Measurements from ENCODE around the gene FHIT. TPM values are rescaled to one million over a fixed set of nuclear protein-coding genes. Genes with fewer than 3 reads are reported as not detected.

FHIT gene
- total RNA-seq, 1 donor from 2014 or later, result 29.9 TPM

GRCh38 chr3:60336061-60336460, 915.2 kb downstream of the FHIT start:
- Mint-ChIP-seq H3K36me3 (ENCODE audit: low read depth) (peaks cover 7% of the 10 kb centered on the region), H3K4me3 (ENCODE audit: low read depth) (no peak overlapping the region), H3K27me3 (ENCODE audit: low read depth) (no peaks in the 10 kb centered on the region), H3K27ac (no peak overlapping the region), H3K9me3 (peaks cover 27% of the 10 kb centered on the region), H3K4me1 (ENCODE audit: low read depth) (peaks cover 11% of the 10 kb centered on the region)
- intact Hi-C loops (cut with micrococcal nuclease), result no loop called here
- no peak for DNase-seq (ENCODE audit: low spot score)

DNA sequence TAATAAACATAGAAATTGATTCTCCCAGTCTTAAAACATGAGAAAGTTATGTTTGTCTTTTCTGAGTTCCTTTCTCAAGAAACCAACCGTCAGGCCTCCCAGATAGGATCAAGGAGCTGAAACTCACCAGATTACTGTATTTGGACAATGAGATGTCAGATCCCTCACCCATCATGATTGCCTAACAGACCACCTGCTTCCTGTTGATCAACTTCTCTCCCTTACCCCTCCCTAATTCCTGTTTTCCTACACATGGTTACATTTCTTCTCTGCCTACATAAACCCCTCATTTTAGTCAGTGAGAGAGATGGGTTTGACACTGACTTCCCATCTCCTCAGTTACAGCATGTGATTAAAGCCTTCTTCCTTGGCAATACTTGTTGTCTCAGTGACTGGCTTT, 917.5 kb downstream of the FHIT start:
- Mint-ChIP-seq H3K4me3 (ENCODE audit: low read depth) (no peak overlapping the region), H3K9me3 (peaks cover 30% of the 10 kb centered on the region), H3K36me3 (ENCODE audit: low read depth) (peaks cover 7% of the 10 kb centered on the region), H3K4me1 (ENCODE audit: low read depth) (peaks cover 11% of the 10 kb centered on the region), H3K27me3 (ENCODE audit: low read depth) (no peaks in the 10 kb centered on the region), H3K27ac (peak overlapping the region; percentile 6)
- intact Hi-C loops (cut with micrococcal nuclease), result no loop called here
- no peak for DNase-seq (ENCODE audit: low spot score)

GRCh38 chr3:60330107-60330506, 921.1 kb downstream of the FHIT start:
- peaks cover 13% of the 10 kb centered on the region for H3K4me1 Mint-ChIP-seq (ENCODE audit: low read depth)
- no peak overlapping the region for H3K4me3 Mint-ChIP-seq (ENCODE audit: low read depth)
- peaks cover 4% of the 10 kb centered on the region for H3K36me3 Mint-ChIP-seq (ENCODE audit: low read depth)
- no peak for DNase-seq (ENCODE audit: low spot score)
- H3K27ac Mint-ChIP-seq, result no peak overlapping the region
- intact Hi-C loops (cut with micrococcal nuclease), result no loop called here
- peaks cover 21% of the 10 kb centered on the region for H3K9me3 Mint-ChIP-seq
- no peaks in the 10 kb centered on the region for H3K27me3 Mint-ChIP-seq (ENCODE audit: low read depth)

DNA sequence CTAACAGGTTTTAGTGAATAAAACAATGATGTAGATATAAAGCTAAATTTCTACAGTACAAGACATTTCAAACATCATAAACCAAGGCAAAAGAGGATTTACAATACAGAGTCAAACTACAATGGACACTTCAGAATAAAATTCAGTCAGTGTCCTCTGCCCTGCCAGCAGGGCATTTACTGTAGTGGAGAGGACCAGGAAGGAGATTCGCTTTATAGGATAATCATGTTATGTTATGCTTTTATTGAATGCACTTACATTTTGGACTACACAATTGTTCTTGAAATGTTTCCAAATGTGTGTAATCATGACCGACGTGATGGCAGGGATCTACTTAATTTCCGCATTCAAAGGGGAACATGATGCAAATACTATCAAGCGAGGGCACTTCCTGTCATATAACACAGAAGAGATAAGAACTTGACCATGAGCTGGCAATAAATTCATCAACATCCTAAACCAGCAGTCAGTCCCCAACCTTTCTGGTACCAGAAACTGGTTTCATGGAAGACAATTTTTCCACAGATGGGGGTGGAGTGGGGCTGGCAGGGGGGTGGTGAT, 925.6 kb downstream of the FHIT start:
- intact Hi-C loops (cut with micrococcal nuclease), result no loop called here
- H3K4me3 Mint-ChIP-seq (ENCODE audit: low read depth), result no peak overlapping the region
- DNase-seq (ENCODE audit: low spot score), result no peak
- peaks cover 3% of the 10 kb centered on the region for H3K9me3 Mint-ChIP-seq
- peaks cover 4% of the 10 kb centered on the region for H3K4me1 Mint-ChIP-seq (ENCODE audit: low read depth)
- H3K36me3 Mint-ChIP-seq (ENCODE audit: low read depth), result no peaks in the 10 kb centered on the region
- no peaks in the 10 kb centered on the region for H3K27me3 Mint-ChIP-seq (ENCODE audit: low read depth)
- no peak overlapping the region for H3K27ac Mint-ChIP-seq

DNA sequence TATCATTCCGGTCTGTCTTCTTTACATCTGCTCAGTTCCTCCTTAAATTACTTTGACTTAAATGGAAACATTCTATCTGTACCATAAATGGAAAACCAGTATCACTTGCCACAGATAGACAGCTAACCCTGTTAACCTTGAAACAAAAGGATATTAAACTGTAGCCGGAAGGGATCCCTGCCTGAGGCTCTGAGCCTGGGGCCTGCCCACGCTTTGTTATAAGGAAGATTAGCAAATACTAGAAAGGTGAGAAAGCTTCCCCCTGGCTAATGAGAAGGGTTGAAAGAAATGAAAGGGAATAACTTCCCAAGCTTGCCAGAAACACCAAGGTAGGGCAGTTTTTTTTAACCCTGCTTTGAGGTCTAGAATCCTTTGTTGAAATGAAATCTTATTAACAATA, 927.6 kb downstream of the FHIT start:
- Mint-ChIP-seq H3K27me3 (ENCODE audit: low read depth) (no peaks in the 10 kb centered on the region), H3K36me3 (ENCODE audit: low read depth) (no peaks in the 10 kb centered on the region), H3K27ac (no peak overlapping the region), H3K4me3 (ENCODE audit: low read depth) (no peak overlapping the region), H3K4me1 (ENCODE audit: low read depth) (peaks cover 4% of the 10 kb centered on the region), H3K9me3 (peaks cover 3% of the 10 kb centered on the region)
- intact Hi-C loops (cut with micrococcal nuclease), result no loop called here
- DNase-seq (ENCODE audit: low spot score), result no peak

DNA sequence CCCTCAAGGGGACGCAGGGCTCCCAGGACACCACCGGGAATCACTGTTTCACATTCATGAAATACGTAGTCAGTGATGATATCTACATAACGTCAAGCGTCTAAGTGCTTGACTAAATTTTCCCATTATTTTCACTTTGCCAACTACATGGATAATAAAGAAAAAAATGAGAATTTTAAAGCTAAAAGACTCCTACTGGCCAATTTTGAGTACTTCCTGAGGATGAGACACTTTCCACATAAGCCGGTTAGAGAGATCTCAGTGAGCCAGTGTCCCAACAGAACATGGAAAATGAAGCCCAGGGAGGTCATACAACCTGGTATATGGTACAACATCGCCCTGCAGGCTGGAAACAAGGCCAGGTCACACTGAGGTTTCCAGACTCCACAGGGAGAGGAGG, 928.1 kb downstream of the FHIT start:
- Mint-ChIP-seq H3K4me3 (ENCODE audit: low read depth) (no peak overlapping the region), H3K27me3 (ENCODE audit: low read depth) (no peaks in the 10 kb centered on the region), H3K36me3 (ENCODE audit: low read depth) (no peaks in the 10 kb centered on the region), H3K4me1 (ENCODE audit: low read depth) (peaks cover 4% of the 10 kb centered on the region), H3K9me3 (peaks cover 3% of the 10 kb centered on the region), H3K27ac (no peak overlapping the region)
- intact Hi-C loops (cut with micrococcal nuclease), result no loop called here
- no peak for DNase-seq (ENCODE audit: low spot score)

DNA sequence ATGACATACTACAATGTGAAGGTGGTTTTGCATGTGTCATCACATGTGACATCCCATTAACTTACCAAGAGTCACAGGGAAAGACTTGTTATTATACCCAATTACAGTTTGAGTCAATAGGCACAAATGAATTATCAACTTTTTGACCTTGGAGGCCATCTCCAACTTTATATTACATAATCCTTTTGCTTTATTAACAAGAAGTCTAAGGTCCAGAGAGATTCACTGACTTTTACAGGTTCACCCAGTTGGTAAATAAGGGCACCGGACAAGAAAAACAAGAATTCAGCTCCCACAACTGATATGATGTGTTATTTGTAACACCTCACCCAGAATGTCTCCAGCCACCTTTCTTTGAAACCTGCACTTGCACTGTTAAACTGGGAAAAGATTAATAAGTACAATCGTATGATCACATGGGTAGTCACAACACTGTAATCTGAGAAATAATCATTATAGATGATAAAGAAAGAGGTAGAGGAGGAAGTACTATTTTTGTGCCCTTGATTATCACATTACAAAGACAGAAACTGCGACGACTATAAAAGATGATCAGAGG, 928.9 kb downstream of the FHIT start:
- peaks cover 4% of the 10 kb centered on the region for H3K4me1 Mint-ChIP-seq (ENCODE audit: low read depth)
- H3K27ac Mint-ChIP-seq, result no peak overlapping the region
- H3K27me3 Mint-ChIP-seq (ENCODE audit: low read depth), result no peaks in the 10 kb centered on the region
- DNase-seq (ENCODE audit: low spot score), result no peak
- intact Hi-C loops (cut with micrococcal nuclease), result no loop called here
- no peaks in the 10 kb centered on the region for H3K36me3 Mint-ChIP-seq (ENCODE audit: low read depth)
- H3K4me3 Mint-ChIP-seq (ENCODE audit: low read depth), result no peak overlapping the region
- H3K9me3 Mint-ChIP-seq, result peaks cover 3% of the 10 kb centered on the region

GRCh38 chr3:60319179-60319858, 931.9 kb downstream of the FHIT start:
- Mint-ChIP-seq H3K27me3 (ENCODE audit: low read depth) (no peaks in the 10 kb centered on the region), H3K4me1 (ENCODE audit: low read depth) (peaks cover 3% of the 10 kb centered on the region), H3K36me3 (ENCODE audit: low read depth) (no peaks in the 10 kb centered on the region), H3K9me3 (peaks cover 3% of the 10 kb centered on the region), H3K4me3 (ENCODE audit: low read depth) (no peak overlapping the region), H3K27ac (no peak overlapping the region)
- intact Hi-C loops (cut with micrococcal nuclease), result no loop called here
- no peak for DNase-seq (ENCODE audit: low spot score)

DNA sequence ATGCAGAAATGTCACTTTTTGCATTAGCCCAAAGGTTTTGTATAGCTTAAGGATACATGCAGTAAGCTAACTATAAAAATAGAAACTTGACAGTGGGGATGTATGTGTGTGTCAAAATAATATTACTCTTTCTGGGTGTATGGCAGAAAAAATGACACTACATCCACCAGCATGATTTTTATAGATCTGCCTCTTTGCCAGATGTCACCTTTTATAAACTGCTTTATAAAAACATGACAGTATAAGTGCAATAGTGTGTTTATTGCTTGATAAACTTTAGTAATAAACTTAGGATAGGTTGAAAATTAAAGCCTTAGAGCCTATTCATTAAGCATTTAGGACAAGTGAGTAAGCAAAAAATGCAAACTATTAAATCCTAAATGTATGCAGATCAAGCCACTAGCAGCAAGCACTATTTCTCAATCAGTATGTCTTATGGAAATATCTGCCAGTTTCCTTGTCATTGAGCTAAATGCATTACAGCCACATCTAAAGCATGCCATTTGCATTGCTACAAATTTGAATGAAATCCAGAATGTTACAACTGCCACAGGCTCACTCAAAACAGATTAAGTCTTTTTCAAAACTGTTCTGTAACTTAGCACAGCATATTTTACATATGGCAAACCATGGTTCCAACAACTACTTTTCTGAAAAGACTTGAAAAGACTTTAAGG, 935.0 kb downstream of the FHIT start:
- H3K4me3 Mint-ChIP-seq (ENCODE audit: low read depth), result no peak overlapping the region
- no peaks in the 10 kb centered on the region for H3K36me3 Mint-ChIP-seq (ENCODE audit: low read depth)
- H3K27me3 Mint-ChIP-seq (ENCODE audit: low read depth), result no peaks in the 10 kb centered on the region
- no peaks in the 10 kb centered on the region for H3K9me3 Mint-ChIP-seq
- H3K27ac Mint-ChIP-seq, result no peak overlapping the region
- intact Hi-C loops (cut with micrococcal nuclease), result no loop called here
- peaks cover 6% of the 10 kb centered on the region for H3K4me1 Mint-ChIP-seq (ENCODE audit: low read depth)
- DNase-seq (ENCODE audit: low spot score), result no peak

DNA sequence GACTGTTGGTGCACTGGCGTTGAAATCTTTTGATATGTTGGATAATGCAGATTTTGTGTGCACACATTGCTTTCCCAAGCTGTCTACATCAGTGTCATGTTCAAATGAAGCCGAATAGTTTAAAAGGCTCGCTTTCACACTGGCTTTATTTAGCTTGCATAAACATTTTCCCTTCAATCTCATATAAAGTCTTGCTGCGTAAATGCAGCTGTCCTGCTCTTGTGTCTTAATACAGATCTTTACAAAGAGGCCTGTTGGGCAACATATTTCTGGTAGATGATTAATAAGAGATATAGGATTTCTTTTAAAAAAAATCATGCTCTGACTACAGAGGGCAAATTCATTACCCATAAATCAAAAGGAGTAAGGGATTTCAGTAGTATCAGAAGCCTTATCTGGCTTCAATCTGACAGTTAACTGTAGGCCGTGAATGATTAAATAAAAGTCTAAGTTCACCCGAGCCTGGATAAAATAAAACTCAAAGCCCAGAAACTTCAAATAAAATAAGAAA, 937.2 kb downstream of the FHIT start:
- H3K9me3 Mint-ChIP-seq, result no peaks in the 10 kb centered on the region
- no peak overlapping the region for H3K27ac Mint-ChIP-seq
- intact Hi-C loops (cut with micrococcal nuclease), result no loop called here

GRCh38 chr3:60313231-60313798, 937.9 kb downstream of the FHIT start:
- no peaks in the 10 kb centered on the region for H3K36me3 Mint-ChIP-seq (ENCODE audit: low read depth)
- intact Hi-C loops (cut with micrococcal nuclease), result no loop called here
- DNase-seq (ENCODE audit: low spot score), result no peak
- H3K4me3 Mint-ChIP-seq (ENCODE audit: low read depth), result no peak overlapping the region
- H3K27me3 Mint-ChIP-seq (ENCODE audit: low read depth), result no peaks in the 10 kb centered on the region
- H3K27ac Mint-ChIP-seq, result no peak overlapping the region
- H3K4me1 Mint-ChIP-seq (ENCODE audit: low read depth), result peaks cover 6% of the 10 kb centered on the region
- H3K9me3 Mint-ChIP-seq, result no peaks in the 10 kb centered on the region

More for the DNA sequence above, 937.2 kb downstream of the FHIT start:
- no peaks in the 10 kb centered on the region for H3K27me3 Mint-ChIP-seq (ENCODE audit: low read depth)
- DNase-seq (ENCODE audit: low spot score), result no peak
- H3K4me1 Mint-ChIP-seq (ENCODE audit: low read depth), result peaks cover 6% of the 10 kb centered on the region
- H3K36me3 Mint-ChIP-seq (ENCODE audit: low read depth), result no peaks in the 10 kb centered on the region
- H3K4me3 Mint-ChIP-seq (ENCODE audit: low read depth), result no peak overlapping the region

GRCh38 chr3:60309539-60310268, 941.5 kb downstream of the FHIT start:
- Mint-ChIP-seq H3K9me3 (no peaks in the 10 kb centered on the region), H3K27ac (no peak overlapping the region), H3K4me1 (ENCODE audit: low read depth) (peaks cover 6% of the 10 kb centered on the region), H3K36me3 (ENCODE audit: low read depth) (no peaks in the 10 kb centered on the region), H3K4me3 (ENCODE audit: low read depth) (no peak overlapping the region), H3K27me3 (ENCODE audit: low read depth) (no peaks in the 10 kb centered on the region)
- intact Hi-C loops (cut with micrococcal nuclease), result loop anchor here (10.0 kb wide), 1 partner anchor 225 kb away; no protein-coding TSS in a partner anchor
- DNase-seq (ENCODE audit: low spot score), result no peak
